Measurements from ENCODE around the gene IFITM5.
"Not testable (repeated sequence)": the region's sequence is repeated elsewhere in the genome, so short reads cannot be mapped to it uniquely, and the experiment has no call there.

IFITM5 gene

GRCh38 chr11:327581-327923 lies 28.2 kb upstream of the IFITM5 start:
- DNase-seq = no peak

GRCh38 chr11:326842-327580 lies 27.7 kb upstream of the IFITM5 start:
- DNase-seq = no peak

GRCh38 chr11:326592-326841 lies 27.2 kb upstream of the IFITM5 start:
- no peak for DNase-seq

- DNase-seq = no peak
Observed at GRCh38 chr11:325796-326591, 26.7 kb upstream of the IFITM5 start.

GRCh38 chr11:324593-325517 lies 25.5 kb upstream of the IFITM5 start:
- DNase-seq = not testable (repeated sequence)

GRCh38 chr11:324156-324555 lies 24.8 kb upstream of the IFITM5 start:
- no peak for DNase-seq

GRCh38 chr11:319888-320273 lies 20.6 kb upstream of the IFITM5 start:
- not testable (repeated sequence) for DNase-seq

GRCh38 chr11:319121-319887 lies 20.0 kb upstream of the IFITM5 start:
- DNase-seq = not testable (repeated sequence)

- not testable (repeated sequence) for DNase-seq
Observed at GRCh38 chr11:318405-319120, 19.2 kb upstream of the IFITM5 start.

GRCh38 chr11:317668-318404 lies 18.5 kb upstream of the IFITM5 start:
- not testable (repeated sequence) for DNase-seq

- no peak for DNase-seq
Observed at GRCh38 chr11:316891-317301, 17.6 kb upstream of the IFITM5 start.

GRCh38 chr11:316031-316701 lies 16.8 kb upstream of the IFITM5 start:
- DNase-seq = no peak

- DNase-seq = no peak
Observed at GRCh38 chr11:315516-315994, 16.2 kb upstream of the IFITM5 start.

- no peak for DNase-seq
Observed at GRCh38 chr11:315051-315481, 15.7 kb upstream of the IFITM5 start.

GRCh38 chr11:314554-314875 lies 15.2 kb upstream of the IFITM5 start:
- not testable (repeated sequence) for DNase-seq

- DNase-seq = peak; percentile 63
Observed at GRCh38 chr11:313787-314553, 14.6 kb upstream of the IFITM5 start, which contains the start of gene IFITM1. IFITM1 (plus strand) TSS chr11:314040; CDS start chr11:314171, 131 bp downstream.

GRCh38 chr11:313304-313786 lies 14.0 kb upstream of the IFITM5 start:
- no peak for DNase-seq

- DNase-seq = no peak
Observed at GRCh38 chr11:312092-312816, 12.9 kb upstream of the IFITM5 start.

Measured in kidney glomerular epithelial cell (primary cell).